H1 (cell line): ENCODE results near the gene TTI1. TPM values are rescaled to one million over a fixed set of nuclear protein-coding genes. Genes with fewer than 3 reads are reported as not detected.

Experiments used
- CTCF ChIA-PET: fragments of 300-600 bp; sonication (Branson Sonifier 250); formaldehyde crosslinking; loops from one replicate; lab custom pipeline; 2021; ENCODE audit not compliant: partially characterized antibody; lab: Charles Lee
- POLR2A ChIA-PET: fragments of 300-600 bp; sonication (Branson Sonifier 250); formaldehyde crosslinking; loops from one replicate; lab custom pipeline; 2021; ENCODE audit warnings: inconsistent platforms; ENCODE audit not compliant: partially characterized antibody; lab: Charles Lee
- DNase-seq, 2 experiments: peaks; one replicate each; pipeline versions ENCODE4 v3.0.0 to v3.0.0-alpha.2; 2010 to 2022; ENCODE audit warnings: low spot score in 2 of 2, low read depth in 1 of 2, mixed read lengths in 1 of 2
- FAIRE-seq: peaks from 2 replicates; lab custom pipeline; 2011; peaks lifted over from hg19 to GRCh38; lab: Jason Lieb, UNC
- H2AFZ ChIP-seq: 2 replicates; pipeline ENCODE4 v1.8.1; 2012; ENCODE audit warnings: low read length, inconsistent platforms
- H2AK5ac ChIP-seq: 2 replicates; pipeline ENCODE4 v1.6.1; 2013; ENCODE audit warnings: low read depth, low read length
- H2BK120ac ChIP-seq: replicated peaks from 2 replicates; pipeline ENCODE3; 2013; ENCODE audit warnings: low read depth, low read length, inconsistent platforms
- H2BK12ac ChIP-seq: 2 replicates; pipeline ENCODE4 v1.6.1; 2013; ENCODE audit warnings: low read depth, low read length
- H2BK15ac ChIP-seq: 2 replicates; pipeline ENCODE4 v1.6.1; 2013; ENCODE audit warnings: low read length
- H2BK20ac ChIP-seq: 2 replicates; pipeline ENCODE4 v1.6.1; 2013; ENCODE audit warnings: low read length
- H2BK5ac ChIP-seq: 2 replicates; pipeline ENCODE4 v1.6.1; 2013; ENCODE audit warnings: low read depth, low read length
- H3K14ac ChIP-seq: 2 replicates; pipeline ENCODE4 v1.6.1; 2013; ENCODE audit warnings: inconsistent platforms; ENCODE audit not compliant: insufficient read length
- H3K18ac ChIP-seq: 2 replicates; pipeline ENCODE4 v1.6.1; 2013; ENCODE audit warnings: low read length; ENCODE audit errors: extremely low read depth
- H3K23ac ChIP-seq: 2 replicates; pipeline ENCODE4 v1.6.1; 2013; ENCODE audit warnings: inconsistent platforms; ENCODE audit not compliant: insufficient read length
- H3K23me2 ChIP-seq: 2 replicates; pipeline ENCODE4 v1.6.1; 2013; ENCODE audit warnings: low read depth, low read length
- H3K27ac ChIP-seq: 2 replicates; pipeline ENCODE4 v1.6.1; 2011; ENCODE audit warnings: low read depth, low read length, inconsistent platforms
- H3K27me3 ChIP-seq, 4 experiments: replicated peaks in 1 of 4; 1 replicate in 1 of 4; 2 replicates in 3 of 4; pipeline versions ENCODE4 v1.6.1 to v1.8.1; 2011 to 2013; ENCODE audit warnings: low read length in 3 of 4, mild to moderate bottlenecking in 3 of 4, inconsistent platforms in 2 of 4, mixed read lengths in 2 of 4, moderate library complexity in 1 of 4; ENCODE audit not compliant: control insufficient read depth in 3 of 4, insufficient read depth in 3 of 4; ENCODE audit errors: extremely low read depth in 1 of 4
- H3K36me3 ChIP-seq, 4 experiments: 2 replicates each; pipeline versions ENCODE4 v1.6.1 to v1.8.1; 2011 to 2013; ENCODE audit warnings: mild to moderate bottlenecking in 4 of 4, low read length in 3 of 4, moderate library complexity in 2 of 4, control low read depth in 1 of 4, inconsistent platforms in 1 of 4; ENCODE audit not compliant: insufficient read depth in 4 of 4, control insufficient read depth in 2 of 4
- H3K4ac ChIP-seq: replicated peaks from 2 replicates; pipeline ENCODE3; 2013; ENCODE audit warnings: low read length, low read depth, mixed read lengths, inconsistent platforms; ENCODE audit not compliant: insufficient read length
- H3K4me1 ChIP-seq, 4 experiments: replicated peaks in 1 of 4; 1 replicate in 1 of 4; 2 replicates in 3 of 4; pipeline versions ENCODE4 v1.6.1 to v1.8.1; 2011 to 2013; ENCODE audit warnings: low read length in 3 of 4, inconsistent platforms in 2 of 4, mixed read lengths in 1 of 4; ENCODE audit not compliant: insufficient read depth in 4 of 4, control insufficient read depth in 3 of 4
- H3K4me2 ChIP-seq, 2 experiments: 2 replicates each; pipeline versions ENCODE4 v1.6.1 to v1.8.1; 2011 to 2013; ENCODE audit warnings: low read depth in 2 of 2, low read length in 2 of 2, control low read depth in 1 of 2, inconsistent platforms in 1 of 2, mild to moderate bottlenecking in 1 of 2; ENCODE audit not compliant: insufficient read depth in 1 of 2
- H3K4me3 ChIP-seq, 4 experiments: fragments of 200-600, 300-600 bp in 1 of 4; sonication (generic), shearing (Covaris generic), sonication (Bioruptor Twin) in 1 of 4; 2 replicates each; pipeline versions ENCODE4 v1.5.1 to v1.8.1; 2011 to 2016; ENCODE audit warnings: low read length in 4 of 4, low read depth in 3 of 4, control low read depth in 2 of 4, inconsistent platforms in 2 of 4, mild to moderate bottlenecking in 2 of 4, mixed read lengths in 1 of 4, moderate library complexity in 1 of 4; ENCODE audit not compliant: insufficient read depth in 2 of 4; ENCODE audit errors: extremely low read depth in 1 of 4
- H3K56ac ChIP-seq: replicated peaks from 2 replicates; pipeline ENCODE3; 2013; ENCODE audit warnings: low read depth, mild to moderate bottlenecking, mixed read lengths, low read length, inconsistent platforms; ENCODE audit not compliant: insufficient read length
- H3K79me1 ChIP-seq: 2 replicates; pipeline ENCODE4 v1.6.1; 2013; ENCODE audit warnings: low read depth, low read length, control low read depth
- H3K79me2 ChIP-seq, 2 experiments: 2 replicates each; pipeline versions ENCODE4 v1.6.1 to v1.8.1; 2012 to 2013; ENCODE audit warnings: low read length in 2 of 2, mild to moderate bottlenecking in 2 of 2, inconsistent platforms in 1 of 2; ENCODE audit not compliant: insufficient read depth in 2 of 2, control insufficient read depth in 1 of 2
- H3K9ac ChIP-seq, 4 experiments: replicated peaks in 1 of 4; 1 replicate in 1 of 4; 2 replicates in 3 of 4; pipeline versions ENCODE4 v1.6.1 to v1.8.1; 2011 to 2013; ENCODE audit warnings: low read depth in 3 of 4, low read length in 3 of 4, control low read depth in 2 of 4, mild to moderate bottlenecking in 2 of 4, moderate library complexity in 2 of 4, inconsistent platforms in 1 of 4; ENCODE audit errors: extremely low read depth in 1 of 4
- H3K9me3 ChIP-seq, 2 experiments: 2 replicates each; pipeline versions ENCODE4 v1.6.1 to v1.8.1; 2012 to 2013; ENCODE audit warnings: mild to moderate bottlenecking in 2 of 2, moderate library complexity in 2 of 2, control low read depth in 1 of 2, inconsistent platforms in 1 of 2, low read depth in 1 of 2, low read length in 1 of 2, mixed read lengths in 1 of 2; ENCODE audit not compliant: insufficient read depth in 2 of 2
- H4K20me1 ChIP-seq, 2 experiments: replicated peaks in 1 of 2; 2 replicates each; pipeline versions ENCODE3 to v1.8.1; 2011 to 2013; ENCODE audit warnings: inconsistent platforms in 2 of 2, low read length in 2 of 2, mild to moderate bottlenecking in 1 of 2; ENCODE audit not compliant: insufficient read depth in 2 of 2, control insufficient read depth in 1 of 2
- H4K5ac ChIP-seq: 2 replicates; pipeline ENCODE4 v1.6.1; 2013; ENCODE audit warnings: low read length, low read depth, mixed read lengths, inconsistent platforms; ENCODE audit not compliant: insufficient read length
- H4K8ac ChIP-seq: 2 replicates; pipeline ENCODE4 v1.8.0; 2013; ENCODE audit warnings: mild to moderate bottlenecking, moderate library complexity, low read length, inconsistent platforms; ENCODE audit not compliant: insufficient read depth; ENCODE audit errors: extremely low read depth
- H4K91ac ChIP-seq: replicated peaks from 2 replicates; pipeline ENCODE3; 2013; ENCODE audit warnings: low read length, mixed read lengths, inconsistent platforms; ENCODE audit not compliant: insufficient read length
- EP300 ChIP-seq, 2 experiments: IDR thresholded peaks; 1 replicate in 1 of 2; 2 replicates in 1 of 2; pipeline ENCODE4 v1.6.1; 2011 to 2012; ENCODE audit warnings: low read depth in 2 of 2, low read length in 2 of 2, mild to moderate bottlenecking in 2 of 2, borderline replicate concordance in 1 of 2, inconsistent platforms in 1 of 2, moderate library complexity in 1 of 2
- GABPA ChIP-seq: IDR thresholded peaks from 2 replicates; pipeline ENCODE4 v1.6.1; 2011; ENCODE audit warnings: mild to moderate bottlenecking, low read length, moderate library complexity, borderline replicate concordance; ENCODE audit not compliant: insufficient read depth
- WGBS, 2 experiments: shearing (Covaris generic) in 1 of 2; methylation state at CpG; one replicate each; pipeline versions ENCODE4 v1.1.6 to v1.1.7; 2013 to 2015; ENCODE audit warnings: low lambda C conversion rate in 2 of 2, mixed read lengths in 2 of 2, inconsistent platforms in 1 of 2, low coverage in 1 of 2, missing lambda C conversion rate in 1 of 2; ENCODE audit not compliant: insufficient replicate concordance in 2 of 2, insufficient coverage in 1 of 2, insufficient read length in 1 of 2; ENCODE audit errors: extremely low coverage in 1 of 2, missing lambda C conversion rate in 1 of 2; 5-methylcytosine and 5-hydroxymethylcytosine counted together
- polyA plus RNA-seq, 7 experiments: library from polyadenylated mRNA; depleted of rRNA in 3 of 7; stranded (reverse) in 5 of 7; unstranded in 2 of 7; fragments of >200 nt in 5 of 7; fragments of 200-250 nt in 2 of 7; gene quantifications; 1 replicate in 5 of 7; 2 replicates in 1 of 7; 4 replicates in 1 of 7; pipeline versions ENCODE4 v1.2.1 to v1.2.3, GENCODE V29; 2011 to 2013; ENCODE audit warnings: missing spikeins in 2 of 7, mixed read lengths in 2 of 7
- total RNA-seq: library from RNA; stranded (reverse); fragmentation: NEBNext Ultra II Directional; extraction: Animal tissue kit (Norgen Biotek cat#: 25700); gene quantifications from 2 replicates; pipeline ENCODE4 v1.2.1, GENCODE V29; 2021

Gene TTI1
- total and polyA plus RNA-seq, 2 of the 8 experiments (the other 6 are each of a cell fraction or from before 2014, with no cell fraction given) = 34.1 to 47.0 TPM

- no peak overlapping the region for H2BK15ac ChIP-seq
- H3K14ac ChIP-seq = no peak overlapping the region
- DNase-seq = no peak
- WGBS, 2 experiments = 89% methylated on average over 8 of the region's 8 CpGs; no CpG with 5 or more reads in 1 of the 2 experiments
- H3K4me3 ChIP-seq = no peak overlapping the region
- H3K18ac ChIP-seq = no peak overlapping the region
- POLR2A ChIA-PET = interaction anchor here (1.2 kb wide), 1 partner anchor 29 kb away, joined by 3 read pairs; no protein-coding TSS in a partner anchor
- H4K20me1 ChIP-seq = peaks cover 4 to 5% of the 10 kb centered on the region in 2 experiments
- no peak overlapping the region for H3K56ac ChIP-seq
- H3K36me3 ChIP-seq = peaks cover 5 to 44% (median 35%) of the 10 kb centered on the region in 4 experiments; a peak in 7 of 8 replicates
- no peak overlapping the region for H2BK20ac ChIP-seq
- peaks cover 0 to 33% of the 10 kb centered on the region in 2 experiments; a peak in 2 of 4 replicates for H3K79me2 ChIP-seq
- no peak overlapping the region for H3K4me2 ChIP-seq
- no peaks in the 10 kb centered on the region for H3K27me3 ChIP-seq
- no peak for FAIRE-seq
- no peak overlapping the region for H3K27ac ChIP-seq
- CTCF ChIA-PET = no interaction called here
- no peak overlapping the region for H4K8ac ChIP-seq
- H3K9ac ChIP-seq = no peak overlapping the region
- no peak overlapping the region for H3K23ac ChIP-seq
- no peak overlapping the region for H2BK12ac ChIP-seq
- H3K4me1 ChIP-seq = no peaks in the 10 kb centered on the region
- peaks cover 8% of the 10 kb centered on the region; the same call in 1 of the 2 replicates for H3K79me1 ChIP-seq
- no peak overlapping the region for H3K4ac ChIP-seq
- H2AK5ac ChIP-seq = no peak overlapping the region
- no peak overlapping the region for H2AFZ ChIP-seq
- no peaks in the 10 kb centered on the region for H3K9me3 ChIP-seq
- no peak overlapping the region for H4K5ac ChIP-seq
- TF ChIP-seq GABPA (no peak), EP300 (IDR thresholded peaks at IDR 0.05; ENCODE audit: borderline replicate concordance in 1 of 2, low read depth in 2 of 2, low read length in 2 of 2) (no peak)
- no peak overlapping the region for H2BK120ac ChIP-seq
- no peaks in the 10 kb centered on the region for H3K23me2 ChIP-seq
- no peak overlapping the region for H2BK5ac ChIP-seq
- no peak overlapping the region for H4K91ac ChIP-seq
These were observed 20.9 kb downstream of the TTI1 start for GRCh38 chr20:38012332-38012731.
